NCI-H2107 treated with DMSO at 0.1 percent for 48 hours (cell line): ENCODE results near the gene FGR.
A peak's percentile ranks its signal among the peaks of the same experiment; 100 is the strongest.

Experiments
- DNase-seq: peaks from one replicate; lab custom pipeline; 2025; ENCODE audit not compliant: unreplicated experiment; lab: John Stamatoyannopoulos, UW

The FGR gene

DNA sequence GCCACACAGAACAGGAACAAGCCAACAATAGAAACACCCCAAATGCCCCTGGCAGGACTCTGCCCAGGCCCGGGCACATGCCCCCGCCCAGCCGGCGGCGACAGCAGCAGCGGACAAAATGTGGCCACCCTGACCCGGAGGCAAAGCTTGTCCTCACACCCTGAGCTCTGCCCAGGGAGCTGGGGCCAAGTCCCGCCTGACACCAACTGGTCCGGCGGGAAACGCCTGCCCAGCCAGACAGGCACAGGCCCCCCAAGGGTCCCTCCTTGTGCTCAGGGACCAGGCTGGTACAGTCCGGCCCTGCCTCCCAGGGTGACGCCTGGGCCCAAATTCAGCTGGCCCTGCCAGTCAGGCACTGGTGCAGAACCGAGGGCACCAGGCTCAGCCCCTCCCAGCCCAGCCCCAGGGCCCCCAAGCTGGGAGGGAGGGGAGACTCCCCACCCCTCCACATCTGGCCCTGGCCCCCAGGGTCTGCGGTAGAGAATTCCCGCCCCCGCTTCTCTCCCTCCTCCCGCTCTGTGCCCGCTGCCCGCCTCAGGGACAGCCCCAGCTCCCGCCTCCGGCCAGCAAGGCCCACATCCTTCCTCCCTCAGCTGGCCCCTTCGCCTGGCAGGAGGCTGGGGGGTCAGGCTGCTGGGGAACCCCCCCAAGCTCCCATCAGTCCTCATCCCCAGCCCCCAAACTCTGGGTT is 33.1 kb downstream of the FGR start:
- DNase-seq: no peak

GRCh38 chr1:27601321-27601770 is 33.6 kb downstream of the FGR start:
- DNase-seq: no peak

DNA sequence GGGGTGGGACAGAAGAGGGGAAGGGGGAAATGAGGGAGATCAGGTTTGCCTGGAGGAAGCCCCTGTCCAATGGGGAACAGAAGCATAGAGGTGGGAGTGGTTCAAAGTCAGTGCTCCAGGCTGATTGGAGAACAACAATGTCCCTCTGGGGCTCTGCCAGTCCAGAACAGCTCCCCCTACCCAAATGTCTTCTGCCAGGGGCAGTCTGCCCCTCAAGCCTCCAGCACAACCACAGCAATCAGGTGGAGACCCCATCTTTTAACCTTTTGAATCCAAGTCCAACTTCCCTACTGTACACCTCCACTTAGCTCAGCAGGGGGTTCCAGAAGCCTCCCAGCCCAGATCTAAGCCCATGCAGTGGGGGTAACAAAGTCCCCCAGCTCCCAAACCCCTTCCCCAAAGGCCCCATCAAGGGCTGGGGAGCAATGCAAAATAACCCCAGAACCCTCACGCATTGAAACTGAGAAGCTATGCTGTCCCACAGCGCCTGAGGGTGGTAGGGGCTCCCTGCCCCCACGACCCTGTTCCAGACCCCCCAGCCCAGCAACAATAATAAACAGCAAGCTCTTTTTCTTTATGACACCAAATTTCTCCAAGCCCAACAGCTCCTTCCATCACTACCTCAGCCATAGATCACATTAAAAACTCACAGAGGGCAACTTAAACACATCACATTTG is 34.3 kb downstream of the FGR start:
- DNase-seq: peak; percentile 42

GRCh38 chr1:27599605-27600497 is 35.1 kb downstream of the FGR start:
- peak; percentile 63 for DNase-seq

DNA sequence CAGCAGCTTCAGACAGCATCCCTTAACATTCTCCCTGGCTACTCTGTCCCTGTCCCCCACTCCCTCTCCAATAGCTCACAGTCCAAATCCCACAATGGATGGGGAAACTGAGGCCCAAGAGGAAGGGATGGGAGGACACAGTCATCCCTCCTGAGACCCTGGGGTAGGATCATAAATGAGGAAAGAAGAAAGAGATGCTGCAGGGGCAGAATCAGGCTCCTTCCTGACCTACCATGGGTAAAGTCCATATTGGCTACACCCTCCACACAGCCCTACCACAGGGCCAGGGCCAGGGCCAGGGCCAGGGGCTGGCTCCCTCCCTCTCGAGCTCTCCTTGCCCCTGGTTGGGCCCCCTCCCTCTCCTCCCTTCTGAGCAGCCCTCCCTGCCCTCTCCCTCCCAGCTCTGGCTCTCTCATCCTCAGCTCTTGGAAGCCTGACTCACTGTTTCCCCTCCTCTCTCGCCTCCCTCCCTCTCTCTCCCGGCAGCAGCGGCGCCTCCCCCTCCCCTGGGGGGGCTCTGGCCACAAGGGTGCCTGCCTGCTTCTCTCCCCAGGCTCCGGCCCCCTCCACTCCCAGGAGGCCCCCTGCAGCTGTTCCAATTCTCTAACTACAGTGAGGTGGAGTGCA is 36.0 kb downstream of the FGR start:
- DNase-seq: peak; percentile 86

DNA sequence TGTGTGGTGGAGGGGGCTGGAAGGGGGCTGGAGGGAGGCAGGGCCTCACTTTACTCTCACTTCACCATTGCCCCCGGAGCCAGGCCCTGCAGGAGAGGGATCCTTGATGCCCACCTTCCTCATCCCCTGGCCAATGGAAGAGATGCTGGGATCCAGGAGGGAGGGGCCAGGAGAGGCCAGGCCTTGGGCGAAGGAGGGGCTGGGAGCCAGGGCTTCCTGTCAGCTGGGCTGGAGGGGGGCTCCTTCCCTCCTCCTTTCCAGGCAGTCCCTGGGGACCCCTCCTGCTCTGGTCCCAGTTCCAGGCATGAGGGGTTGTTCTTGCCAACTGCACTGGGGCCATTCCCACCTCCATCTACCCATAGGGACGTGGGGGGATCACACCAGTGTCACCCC is 36.7 kb downstream of the FGR start:
- no peak for DNase-seq

DNA sequence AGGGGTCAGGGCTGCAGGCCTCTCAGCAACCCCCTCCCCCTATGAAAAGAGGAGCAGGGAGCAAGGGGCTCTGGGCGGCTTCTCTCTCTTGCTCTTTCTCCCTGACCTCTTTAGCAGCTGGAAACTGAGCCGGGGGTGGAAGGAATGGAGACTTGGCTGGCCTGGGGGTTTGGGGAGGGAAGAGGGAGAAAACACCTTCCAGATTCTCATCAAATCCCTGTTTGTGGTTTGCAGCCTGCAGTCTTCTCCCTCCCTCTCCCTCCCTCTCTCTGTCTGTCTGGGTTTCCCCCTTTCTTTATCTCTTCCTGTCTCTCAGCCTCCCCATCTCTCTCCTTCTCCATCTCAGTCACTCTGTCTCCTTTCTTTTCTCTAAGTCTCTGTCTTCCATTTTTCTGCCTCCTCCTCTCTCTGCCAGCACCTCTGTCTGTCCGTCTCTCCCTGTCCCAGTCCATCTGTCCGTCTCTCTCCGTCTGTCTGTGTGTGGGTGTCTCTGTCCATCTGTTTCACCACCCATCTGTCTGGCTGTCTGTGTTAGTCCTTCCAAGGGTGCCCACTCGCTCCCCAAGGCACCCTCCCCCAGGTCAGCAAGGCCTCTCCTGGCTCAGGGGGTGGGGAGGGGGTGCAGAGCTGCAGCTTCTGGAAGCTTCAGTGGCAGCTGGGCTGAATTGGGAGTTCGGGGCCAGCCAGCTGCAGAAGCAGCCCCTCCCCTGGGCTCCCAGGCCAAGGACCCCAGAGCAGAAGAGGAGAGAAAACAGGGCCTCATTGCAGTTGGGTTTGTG is 37.3 kb downstream of the FGR start:
- DNase-seq: no peak

GRCh38 chr1:27596986-27597385 is 38.0 kb downstream of the FGR start:
- no peak for DNase-seq

- DNase-seq: no peak
Measured at GRCh38 chr1:27596261-27596660, 38.7 kb downstream of the FGR start.

DNA sequence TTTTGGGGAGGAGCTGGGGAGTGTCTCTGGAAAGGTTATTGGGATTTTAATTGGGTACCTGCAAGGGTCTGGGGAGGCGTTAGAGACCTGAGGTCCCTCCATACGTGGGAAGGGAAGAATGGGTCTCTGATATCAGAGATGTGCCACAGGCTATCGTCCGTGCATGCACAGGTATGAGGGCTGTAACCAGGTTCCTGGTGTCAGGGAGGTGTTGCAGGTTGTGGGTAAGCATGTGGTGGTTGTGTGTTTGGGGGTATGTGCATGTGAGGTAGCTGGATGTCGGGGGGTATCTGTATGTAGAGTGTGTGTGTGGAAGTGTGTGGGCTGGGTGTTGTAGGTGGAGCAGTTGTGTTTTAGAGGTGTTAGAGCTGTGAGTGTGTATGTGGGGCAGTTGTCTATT is 39.4 kb downstream of the FGR start:
- no peak for DNase-seq

GRCh38 chr1:27594564-27595510 is 40.1 kb downstream of the FGR start:
- DNase-seq: no peak

GRCh38 chr1:27593678-27594563 is 41.1 kb downstream of the FGR start:
- no peak for DNase-seq

DNA sequence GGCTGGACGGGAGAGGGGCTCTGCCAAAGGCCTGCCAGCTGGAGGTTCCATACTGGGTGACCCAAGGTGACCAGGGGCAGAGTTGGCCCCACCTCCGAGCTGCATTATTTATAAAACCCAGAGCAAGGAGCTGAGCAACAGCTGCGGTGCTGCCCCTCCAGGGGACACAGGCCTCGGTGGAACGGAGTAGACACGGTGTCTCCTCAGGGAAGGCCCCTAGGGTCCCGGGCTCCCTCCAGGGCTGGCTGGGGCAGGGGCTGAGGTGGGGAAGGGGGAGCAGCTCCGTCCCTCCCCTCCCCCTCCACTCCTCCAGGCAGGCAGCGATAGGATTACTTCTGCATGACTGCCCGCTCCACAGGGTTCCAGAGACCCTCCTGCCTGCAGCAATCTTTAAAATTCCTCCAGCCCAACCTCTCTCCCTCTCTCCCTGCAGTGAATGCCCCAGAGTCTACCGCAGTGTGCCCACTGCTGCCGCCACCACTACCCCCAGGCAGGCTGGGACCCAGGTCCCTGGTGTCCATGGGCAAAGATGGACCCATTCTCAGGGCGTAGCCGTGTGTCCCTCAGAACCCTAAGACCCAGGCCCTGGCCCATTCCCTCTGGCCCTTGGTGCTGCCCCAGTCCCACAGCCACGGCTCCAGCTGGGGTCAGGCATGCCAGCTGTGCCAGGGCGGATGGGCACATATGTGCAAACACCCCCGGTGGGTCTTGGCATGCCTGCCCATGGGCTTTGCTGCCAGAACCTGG is 41.9 kb downstream of the FGR start:
- DNase-seq: no peak

- DNase-seq: peak; percentile 38
Measured at GRCh38 chr1:27592232-27592930, 42.6 kb downstream of the FGR start.

DNA sequence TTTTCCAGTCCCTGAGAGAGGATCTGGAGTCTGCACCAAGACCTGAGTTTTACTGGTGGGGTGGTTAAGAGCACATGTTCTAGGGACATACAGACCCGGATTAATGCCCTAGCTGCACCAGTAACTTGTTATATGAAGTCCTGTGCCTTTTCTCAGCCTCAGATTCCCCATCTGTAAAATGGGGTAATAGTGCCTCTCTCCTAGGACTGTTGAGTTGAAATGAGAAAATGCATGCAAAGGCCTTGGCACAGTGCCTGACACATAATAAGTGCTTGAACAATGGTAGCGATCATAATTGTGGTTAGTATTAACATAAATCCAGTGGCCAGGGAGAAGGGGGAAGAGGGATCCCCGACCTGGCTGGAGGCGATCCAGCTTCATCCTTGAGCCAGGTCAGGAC is 43.4 kb downstream of the FGR start:
- DNase-seq: peak; percentile 59

DNA sequence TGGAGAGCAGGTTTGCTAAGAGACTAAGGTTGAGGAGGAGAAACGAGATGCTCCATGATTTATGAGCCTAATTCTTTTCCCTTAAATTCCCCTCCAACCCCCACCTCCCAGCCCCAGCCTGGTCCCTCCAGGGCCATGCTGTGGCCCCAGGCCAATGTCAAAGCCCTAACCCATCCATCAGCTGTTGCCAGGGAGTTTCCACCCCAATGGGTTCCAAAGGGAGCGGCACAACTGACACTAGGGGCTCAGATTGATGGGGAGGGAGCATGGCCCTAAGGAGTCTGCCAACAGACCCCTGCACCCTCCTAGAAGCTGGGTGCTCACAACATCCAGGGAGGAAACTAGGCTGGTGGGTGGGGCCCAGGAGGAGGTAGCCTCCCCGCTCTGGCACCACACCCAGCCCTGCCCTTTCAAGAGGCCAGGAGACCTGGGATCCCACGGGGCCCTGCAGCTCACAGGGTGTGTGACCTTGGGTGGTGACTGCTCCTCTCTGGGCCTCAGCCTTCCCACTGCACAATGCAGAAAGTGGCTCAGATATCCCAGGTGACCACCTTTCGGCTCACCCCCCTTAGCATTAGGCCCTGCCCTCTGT is 44.0 kb downstream of the FGR start:
- DNase-seq: no peak
